Activated naive CD8-positive, alpha-beta T cell treated with anti-CD3 and anti-CD28 coated beads, Interleukin-2, amount 50 U/mL, for 24 hours (primary cell): ENCODE data around the gene KIAA1217.

Source experiments
- ATAC-seq: fragments of 150-1000 bp; cut with Tn5 transposase; one replicate; pipeline ENCODE4 v1.10.0; 2021
- DNase-seq: peaks from one replicate; pipeline ENCODE4 v3.0.0; 2021
- H3K27ac Mint-ChIP-seq: one replicate; pipeline ENCODE4 v1.8.0; 2021; ENCODE audit warnings: mild to moderate bottlenecking, mixed read lengths
- H3K27me3 Mint-ChIP-seq: one replicate; pipeline ENCODE4 v1.8.0; 2021; ENCODE audit warnings: mixed read lengths
- H3K36me3 Mint-ChIP-seq: one replicate; pipeline ENCODE4 v1.8.0; 2021; ENCODE audit warnings: low read depth, mixed read lengths
- H3K4me1 Mint-ChIP-seq: one replicate; pipeline ENCODE4 v1.8.0; 2021; ENCODE audit warnings: mixed read lengths
- H3K4me3 Mint-ChIP-seq: one replicate; pipeline ENCODE4 v1.8.0; 2021; ENCODE audit warnings: mild to moderate bottlenecking, moderate library complexity, mixed read lengths
- H3K9me3 Mint-ChIP-seq: one replicate; pipeline ENCODE4 v1.8.0; 2021; ENCODE audit warnings: mixed read lengths

KIAA1217 gene

GRCh38 chr10:24242562-24242961 is 33.6 kb downstream of the KIAA1217 start:
- DNase-seq, result no peak
- H3K4me1 Mint-ChIP-seq, result no peaks in the 10 kb centered on the region
- no peak overlapping the region for H3K4me3 Mint-ChIP-seq
- H3K9me3 Mint-ChIP-seq, result no peaks in the 10 kb centered on the region
- peaks cover 29% of the 10 kb centered on the region for H3K27me3 Mint-ChIP-seq
- H3K27ac Mint-ChIP-seq, result no peak overlapping the region
- no peak for ATAC-seq
- no peaks in the 10 kb centered on the region for H3K36me3 Mint-ChIP-seq

GRCh38 chr10:24246365-24246764 is 37.4 kb downstream of the KIAA1217 start:
- H3K27ac Mint-ChIP-seq, result no peak overlapping the region
- H3K27me3 Mint-ChIP-seq, result peaks cover 12% of the 10 kb centered on the region
- no peaks in the 10 kb centered on the region for H3K9me3 Mint-ChIP-seq
- DNase-seq (no peak), ATAC-seq (no peak)
- no peak overlapping the region for H3K4me3 Mint-ChIP-seq
- H3K36me3 Mint-ChIP-seq, result no peaks in the 10 kb centered on the region
- H3K4me1 Mint-ChIP-seq, result no peaks in the 10 kb centered on the region

- Mint-ChIP-seq H3K36me3 (no peaks in the 10 kb centered on the region), H3K4me1 (no peaks in the 10 kb centered on the region), H3K9me3 (no peaks in the 10 kb centered on the region), H3K27ac (no peak overlapping the region), H3K4me3 (no peak overlapping the region), H3K27me3 (peaks cover 8% of the 10 kb centered on the region)
- ATAC-seq (no peak), DNase-seq (no peak)
Measured at GRCh38 chr10:24247841-24248240, 38.9 kb downstream of the KIAA1217 start.

GRCh38 chr10:24249829-24250415 is 41.0 kb downstream of the KIAA1217 start:
- Mint-ChIP-seq H3K4me3 (no peak overlapping the region), H3K27me3 (peaks cover 5% of the 10 kb centered on the region), H3K4me1 (no peaks in the 10 kb centered on the region), H3K36me3 (no peaks in the 10 kb centered on the region), H3K9me3 (no peaks in the 10 kb centered on the region), H3K27ac (no peak overlapping the region)
- ATAC-seq, result no peak
- no peak for DNase-seq

- no peak overlapping the region for H3K4me3 Mint-ChIP-seq
- H3K27ac Mint-ChIP-seq, result no peak overlapping the region
- no peak for ATAC-seq
- peaks cover 3% of the 10 kb centered on the region for H3K27me3 Mint-ChIP-seq
- no peak for DNase-seq
- H3K36me3 Mint-ChIP-seq, result no peaks in the 10 kb centered on the region
- no peaks in the 10 kb centered on the region for H3K4me1 Mint-ChIP-seq
- H3K9me3 Mint-ChIP-seq, result no peaks in the 10 kb centered on the region
Measured at GRCh38 chr10:24251547-24251946, 42.6 kb downstream of the KIAA1217 start.

- H3K27ac Mint-ChIP-seq, result no peak overlapping the region
- peaks cover under 1% of the 10 kb centered on the region for H3K27me3 Mint-ChIP-seq
- ATAC-seq, result no peak
- peaks cover 3% of the 10 kb centered on the region for H3K9me3 Mint-ChIP-seq
- H3K4me3 Mint-ChIP-seq, result no peak overlapping the region
- H3K4me1 Mint-ChIP-seq, result no peaks in the 10 kb centered on the region
- no peaks in the 10 kb centered on the region for H3K36me3 Mint-ChIP-seq
- no peak for DNase-seq
Measured at GRCh38 chr10:24254180-24254579, 45.2 kb downstream of the KIAA1217 start.

GRCh38 chr10:24255115-24255880 is 46.4 kb downstream of the KIAA1217 start:
- Mint-ChIP-seq H3K27ac (no peak overlapping the region), H3K9me3 (peaks cover 3% of the 10 kb centered on the region), H3K27me3 (peaks cover 2% of the 10 kb centered on the region), H3K4me1 (no peaks in the 10 kb centered on the region), H3K4me3 (no peak overlapping the region), H3K36me3 (no peaks in the 10 kb centered on the region)
- ATAC-seq (no peak), DNase-seq (no peak)

GRCh38 chr10:24255881-24256311 is 47.0 kb downstream of the KIAA1217 start:
- Mint-ChIP-seq H3K27me3 (peaks cover 4% of the 10 kb centered on the region), H3K4me1 (no peaks in the 10 kb centered on the region), H3K4me3 (no peak overlapping the region), H3K9me3 (peaks cover 3% of the 10 kb centered on the region), H3K27ac (no peak overlapping the region), H3K36me3 (no peaks in the 10 kb centered on the region)
- DNase-seq (no peak), ATAC-seq (no peak)

- peaks cover 4% of the 10 kb centered on the region for H3K27me3 Mint-ChIP-seq
- no peak overlapping the region for H3K27ac Mint-ChIP-seq
- no peak overlapping the region for H3K4me3 Mint-ChIP-seq
- no peaks in the 10 kb centered on the region for H3K4me1 Mint-ChIP-seq
- no peak for ATAC-seq
- peaks cover 4% of the 10 kb centered on the region for H3K9me3 Mint-ChIP-seq
- no peak for DNase-seq
- no peaks in the 10 kb centered on the region for H3K36me3 Mint-ChIP-seq
Measured at GRCh38 chr10:24256619-24257107, 47.7 kb downstream of the KIAA1217 start.

GRCh38 chr10:24257588-24257987 is 48.6 kb downstream of the KIAA1217 start:
- ATAC-seq (no peak), DNase-seq (no peak)
- Mint-ChIP-seq H3K27ac (no peak overlapping the region), H3K4me3 (no peak overlapping the region), H3K9me3 (peaks cover 8% of the 10 kb centered on the region), H3K36me3 (no peaks in the 10 kb centered on the region), H3K4me1 (no peaks in the 10 kb centered on the region), H3K27me3 (peaks cover 6% of the 10 kb centered on the region)

- ATAC-seq (no peak), DNase-seq (no peak)
- Mint-ChIP-seq H3K4me3 (no peak overlapping the region), H3K9me3 (peaks cover 8% of the 10 kb centered on the region), H3K36me3 (no peaks in the 10 kb centered on the region), H3K27me3 (peaks cover 6% of the 10 kb centered on the region), H3K4me1 (no peaks in the 10 kb centered on the region), H3K27ac (no peak overlapping the region)
Measured at GRCh38 chr10:24259365-24260130, 50.6 kb downstream of the KIAA1217 start.

- peaks cover 8% of the 10 kb centered on the region for H3K9me3 Mint-ChIP-seq
- DNase-seq, result no peak
- no peaks in the 10 kb centered on the region for H3K36me3 Mint-ChIP-seq
- H3K4me3 Mint-ChIP-seq, result no peak overlapping the region
- H3K27me3 Mint-ChIP-seq, result peaks cover 6% of the 10 kb centered on the region
- H3K4me1 Mint-ChIP-seq, result no peaks in the 10 kb centered on the region
- no peak for ATAC-seq
- H3K27ac Mint-ChIP-seq, result no peak overlapping the region
Measured at GRCh38 chr10:24261627-24262026, 52.7 kb downstream of the KIAA1217 start.

GRCh38 chr10:24262929-24263590 is 54.1 kb downstream of the KIAA1217 start:
- DNase-seq (no peak), ATAC-seq (no peak)
- no peaks in the 10 kb centered on the region for H3K36me3 Mint-ChIP-seq
- no peak overlapping the region for H3K4me3 Mint-ChIP-seq
- H3K27ac Mint-ChIP-seq, result no peak overlapping the region
- peaks cover 10% of the 10 kb centered on the region for H3K9me3 Mint-ChIP-seq
- no peaks in the 10 kb centered on the region for H3K4me1 Mint-ChIP-seq
- peaks cover 6% of the 10 kb centered on the region for H3K27me3 Mint-ChIP-seq

- H3K4me1 Mint-ChIP-seq, result no peaks in the 10 kb centered on the region
Measured at GRCh38 chr10:24269476-24269875, 60.5 kb downstream of the KIAA1217 start.

More at GRCh38 chr10:24269476-24269875, 60.5 kb downstream of the KIAA1217 start:
- Mint-ChIP-seq H3K9me3 (peaks cover 5% of the 10 kb centered on the region), H3K36me3 (no peaks in the 10 kb centered on the region), H3K4me3 (no peak overlapping the region), H3K27ac (no peak overlapping the region), H3K27me3 (no peaks in the 10 kb centered on the region)
- DNase-seq, result no peak
- ATAC-seq, result no peak
